Measurements from ENCODE around the gene TBX15.

The TBX15 gene

DNA sequence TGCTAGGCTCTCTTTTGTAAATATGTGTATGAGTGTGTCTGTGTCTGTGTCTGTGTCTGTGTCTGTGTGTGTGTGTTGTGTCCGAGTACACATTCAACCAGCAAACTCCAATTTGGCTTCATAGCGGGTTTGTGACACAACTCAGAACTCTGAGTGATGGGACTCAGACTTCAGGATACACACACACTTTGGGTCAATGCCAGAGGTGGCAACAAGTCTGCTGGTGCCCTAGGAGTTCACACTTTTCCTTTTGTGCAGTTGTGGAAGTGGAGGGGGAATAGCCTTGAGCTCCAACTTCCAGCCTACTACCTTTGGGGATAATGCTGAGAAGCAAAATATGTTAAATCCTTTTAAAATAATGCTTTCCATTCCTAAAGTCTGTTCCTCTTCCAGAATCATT is 16.6 kb upstream of the TBX15 start:
- no peaks in the 10 kb centered on the region for H4K20me1 ChIP-seq (ENCODE audit: insufficient read depth)
- H3K27me3 ChIP-seq (ENCODE audit: insufficient read depth, low read depth): no peaks in the 10 kb centered on the region
- H3K4me1 ChIP-seq (ENCODE audit: low read depth, poor library complexity, severe bottlenecking): no peaks in the 10 kb centered on the region
- H3K4me3 ChIP-seq (IDR thresholded peaks at IDR 0.05; ENCODE audit: insufficient read depth, low read depth, low read length): no peak overlapping the region
- H3K4me2 ChIP-seq: no peak overlapping the region
- H3K79me2 ChIP-seq (ENCODE audit: insufficient read depth, low read depth): no peaks in the 10 kb centered on the region
- H3K27ac ChIP-seq: no peak overlapping the region
- H3K36me3 ChIP-seq (ENCODE audit: insufficient read depth): no peaks in the 10 kb centered on the region
- no peak overlapping the region for H3K9ac ChIP-seq
- TF ChIP-seq, protein P1, sequence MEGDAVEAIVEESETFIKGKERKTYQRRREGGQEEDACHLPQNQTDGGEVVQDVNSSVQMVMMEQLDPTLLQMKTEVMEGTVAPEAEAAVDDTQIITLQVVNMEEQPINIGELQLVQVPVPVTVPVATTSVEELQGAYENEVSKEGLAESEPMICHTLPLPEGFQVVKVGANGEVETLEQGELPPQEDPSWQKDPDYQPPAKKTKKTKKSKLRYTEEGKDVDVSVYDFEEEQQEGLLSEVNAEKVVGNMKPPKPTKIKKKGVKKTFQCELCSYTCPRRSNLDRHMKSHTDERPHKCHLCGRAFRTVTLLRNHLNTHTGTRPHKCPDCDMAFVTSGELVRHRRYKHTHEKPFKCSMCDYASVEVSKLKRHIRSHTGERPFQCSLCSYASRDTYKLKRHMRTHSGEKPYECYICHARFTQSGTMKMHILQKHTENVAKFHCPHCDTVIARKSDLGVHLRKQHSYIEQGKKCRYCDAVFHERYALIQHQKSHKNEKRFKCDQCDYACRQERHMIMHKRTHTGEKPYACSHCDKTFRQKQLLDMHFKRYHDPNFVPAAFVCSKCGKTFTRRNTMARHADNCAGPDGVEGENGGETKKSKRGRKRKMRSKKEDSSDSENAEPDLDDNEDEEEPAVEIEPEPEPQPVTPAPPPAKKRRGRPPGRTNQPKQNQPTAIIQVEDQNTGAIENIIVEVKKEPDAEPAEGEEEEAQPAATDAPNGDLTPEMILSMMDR (conservative IDR thresholded peaks at IDR 0.05; ENCODE audit: low read depth, low read length): no peak
- H2AFZ ChIP-seq (ENCODE audit: low read depth): no peak overlapping the region

DNA sequence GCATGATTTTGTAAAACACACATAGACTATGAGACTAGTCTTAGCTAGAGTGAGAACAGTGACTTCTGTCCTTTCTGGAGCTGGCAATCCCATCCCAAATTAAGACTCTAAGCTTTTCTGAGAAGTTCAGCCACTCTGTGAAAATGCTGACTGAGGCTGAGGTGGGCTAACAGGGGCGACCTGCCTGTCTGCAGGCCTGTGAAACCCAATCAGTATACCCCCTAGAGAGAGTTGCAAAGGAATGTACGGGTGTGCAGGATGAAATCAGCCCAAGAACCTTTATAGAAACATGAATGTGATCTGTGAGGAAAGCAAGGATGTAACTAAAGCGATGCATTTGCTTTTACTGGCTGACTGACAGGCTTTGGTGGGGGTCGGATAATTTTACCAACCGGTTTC is 16.0 kb upstream of the TBX15 start:
- Histone ChIP-seq H3K36me3 (ENCODE audit: insufficient read depth) (no peaks in the 10 kb centered on the region), H3K9ac (no peak overlapping the region), H3K27me3 (ENCODE audit: insufficient read depth, low read depth) (no peaks in the 10 kb centered on the region), H3K4me1 (ENCODE audit: low read depth, poor library complexity, severe bottlenecking) (no peaks in the 10 kb centered on the region), H3K27ac (no peak overlapping the region), H4K20me1 (ENCODE audit: insufficient read depth) (no peaks in the 10 kb centered on the region), H3K79me2 (ENCODE audit: insufficient read depth, low read depth) (no peaks in the 10 kb centered on the region), H2AFZ (ENCODE audit: low read depth) (no peak overlapping the region), H3K4me2 (no peak overlapping the region), H3K4me3 (IDR thresholded peaks at IDR 0.05; ENCODE audit: insufficient read depth, low read depth, low read length) (no peak overlapping the region)
- TF ChIP-seq, protein P1 (conservative IDR thresholded peaks at IDR 0.05; ENCODE audit: low read depth, low read length): no peak

DNA sequence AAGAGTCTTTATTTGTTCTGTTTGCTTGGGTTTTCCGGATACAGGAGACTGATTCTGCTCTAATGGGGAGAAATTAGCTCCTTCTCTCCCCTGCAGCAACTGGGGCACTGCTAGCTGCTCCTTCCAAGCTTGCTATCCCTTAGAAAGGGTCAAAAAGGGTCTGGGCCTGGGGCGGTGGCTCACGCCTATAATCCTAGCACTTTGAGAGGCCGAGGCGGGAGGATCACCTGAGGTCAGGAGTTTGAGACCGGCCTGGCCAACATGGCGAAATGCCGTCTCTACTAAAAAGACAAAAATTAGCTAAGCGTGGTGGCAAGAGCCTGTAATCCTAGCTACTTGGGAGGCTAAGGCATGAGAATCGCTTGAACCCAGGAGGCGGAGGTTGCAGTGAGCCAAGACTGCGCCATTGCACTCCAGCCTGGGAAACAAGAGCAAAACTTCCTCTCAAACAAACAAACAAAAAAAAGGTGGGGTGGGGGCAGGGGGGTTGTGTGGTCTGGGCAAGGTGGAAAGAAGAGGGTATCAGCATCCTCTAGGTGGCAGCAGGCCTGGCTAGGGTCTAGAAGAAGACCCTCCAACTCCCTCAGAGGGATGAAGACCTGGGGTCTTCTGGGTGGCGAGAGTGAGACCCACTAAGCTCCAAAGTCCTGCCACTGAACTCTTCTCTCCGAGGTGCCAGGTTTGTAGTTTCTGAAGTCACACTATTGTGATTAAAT is 15.4 kb upstream of the TBX15 start:
- H3K79me2 ChIP-seq (ENCODE audit: insufficient read depth, low read depth): no peaks in the 10 kb centered on the region
- no peak overlapping the region for H3K27ac ChIP-seq
- H3K27me3 ChIP-seq (ENCODE audit: insufficient read depth, low read depth): no peaks in the 10 kb centered on the region
- H3K36me3 ChIP-seq (ENCODE audit: insufficient read depth): no peaks in the 10 kb centered on the region
- H2AFZ ChIP-seq (ENCODE audit: low read depth): no peak overlapping the region
- no peak overlapping the region for H3K4me3 ChIP-seq (IDR thresholded peaks at IDR 0.05; ENCODE audit: insufficient read depth, low read depth, low read length)
- H4K20me1 ChIP-seq (ENCODE audit: insufficient read depth): no peaks in the 10 kb centered on the region
- TF ChIP-seq, protein P1 (conservative IDR thresholded peaks at IDR 0.05; ENCODE audit: low read depth, low read length): no peak
- no peaks in the 10 kb centered on the region for H3K4me1 ChIP-seq (ENCODE audit: low read depth, poor library complexity, severe bottlenecking)
- H3K4me2 ChIP-seq: no peak overlapping the region
- no peak overlapping the region for H3K9ac ChIP-seq

DNA sequence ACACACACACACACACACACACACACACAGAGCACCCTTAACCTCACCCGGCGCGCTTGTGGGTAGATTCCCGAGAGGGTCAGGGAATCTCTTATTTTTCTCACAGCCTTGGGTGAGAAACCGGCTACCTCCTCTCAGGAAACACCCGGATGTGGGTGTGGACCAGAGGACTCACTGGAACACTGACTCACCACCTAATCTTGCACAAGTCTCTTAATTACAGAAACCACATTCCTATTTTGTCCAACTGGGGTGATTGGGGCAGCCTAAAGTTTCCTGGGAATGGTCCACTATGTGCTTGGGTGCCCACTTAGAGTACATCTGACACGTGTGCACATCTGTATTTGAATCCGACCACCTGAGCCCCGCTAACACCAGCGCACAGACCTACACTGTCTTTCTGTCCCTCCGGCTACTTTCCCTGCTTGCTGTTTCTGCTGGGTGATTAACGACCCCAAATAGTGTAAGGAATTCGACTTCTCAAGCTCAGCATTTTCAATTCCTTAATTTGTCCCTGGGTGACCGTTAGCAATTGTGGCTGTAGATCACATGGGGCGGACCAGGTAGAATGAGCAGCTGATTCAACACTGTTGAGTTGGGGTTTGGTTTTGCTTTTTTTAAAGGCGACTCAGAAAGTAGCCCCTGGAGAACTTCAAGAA is 14.0 kb upstream of the TBX15 start:
- H3K36me3 ChIP-seq (ENCODE audit: insufficient read depth): no peaks in the 10 kb centered on the region
- TF ChIP-seq, protein P1 (conservative IDR thresholded peaks at IDR 0.05; ENCODE audit: low read depth, low read length): no peak
- no peak overlapping the region for H3K27ac ChIP-seq
- H3K9ac ChIP-seq: no peak overlapping the region
- H3K27me3 ChIP-seq (ENCODE audit: insufficient read depth, low read depth): no peaks in the 10 kb centered on the region
- H4K20me1 ChIP-seq (ENCODE audit: insufficient read depth): no peaks in the 10 kb centered on the region
- H3K79me2 ChIP-seq (ENCODE audit: insufficient read depth, low read depth): no peaks in the 10 kb centered on the region
- H2AFZ ChIP-seq (ENCODE audit: low read depth): no peak overlapping the region
- H3K4me1 ChIP-seq (ENCODE audit: low read depth, poor library complexity, severe bottlenecking): no peaks in the 10 kb centered on the region
- no peak overlapping the region for H3K4me3 ChIP-seq (IDR thresholded peaks at IDR 0.05; ENCODE audit: insufficient read depth, low read depth, low read length)
- no peak overlapping the region for H3K4me2 ChIP-seq

Data from KMS-11 (cell line).